Urinary bladder (tissue), 4 donors: Measurements from ENCODE around the gene HELZ. TPM values are rescaled to one million over a fixed set of nuclear protein-coding genes. Genes with fewer than 3 reads are reported as not detected.
"Not testable (repeated sequence)": the region's sequence is repeated elsewhere in the genome, so short reads cannot be mapped to it uniquely, and the experiment has no call there.

Experiments
- DNase-seq: peaks from one replicate; pipeline ENCODE4 v3.0.0-alpha.2; 2015; ENCODE audit errors: extremely low spot score
- H3K27ac ChIP-seq: one replicate; pipeline ENCODE4 v1.5.1; 2013; ENCODE audit warnings: low read depth, mild to moderate bottlenecking, moderate library complexity
- H3K36me3 ChIP-seq: one replicate; pipeline ENCODE4 v1.6.1; 2013; ENCODE audit warnings: mild to moderate bottlenecking, moderate library complexity; ENCODE audit not compliant: insufficient read depth
- H3K4me1 ChIP-seq: one replicate; pipeline ENCODE4 v1.6.1; 2013; ENCODE audit warnings: mild to moderate bottlenecking, moderate library complexity; ENCODE audit not compliant: insufficient read depth
- H3K4me3 ChIP-seq: one replicate; pipeline ENCODE4 v1.5.1; 2013; ENCODE audit warnings: low read depth, low read length
- WGBS: extraction: QIAGEN DNeasy Blood & Tissue Kit; methylation state at CpG from one replicate; pipeline ENCODE4 v1.1.7; 2013; 5-methylcytosine and 5-hydroxymethylcytosine counted together
- polyA plus RNA-seq: library from polyadenylated mRNA; stranded (reverse); fragments of 200-250 nt; gene quantifications from one replicate; pipeline ENCODE4 v1.2.3, GENCODE V29; 2013
- total RNA-seq: library from RNA; depleted of rRNA; stranded (reverse); fragments of >200 nt; gene quantifications from one replicate; pipeline ENCODE4 v1.2.3, GENCODE V29; 2014
- donor health status: healthy with polysubstance abuse.
- donor health status: healthy.

Gene HELZ
- total and polyA plus RNA-seq, 2 donors, result 7.8 to 129 TPM

GRCh38 chr17:67211742-67212141 lies 33.3 kb downstream of the HELZ start:
- Histone ChIP-seq H3K36me3 (no peaks in the 10 kb centered on the region), H3K27ac (no peak overlapping the region), H3K4me3 (no peak overlapping the region), H3K4me1 (no peaks in the 10 kb centered on the region)
- no peak for DNase-seq
- 86% methylated on average over 5 of the region's 5 CpGs for WGBS

- no peaks in the 10 kb centered on the region for H3K36me3 ChIP-seq
- DNase-seq, result no peak
- no peak overlapping the region for H3K27ac ChIP-seq
- H3K4me3 ChIP-seq, result no peak overlapping the region
- WGBS, result 93% methylated on average over 2 of the region's 2 CpGs
- no peaks in the 10 kb centered on the region for H3K4me1 ChIP-seq
These were observed 34.1 kb downstream of the HELZ start for GRCh38 chr17:67210915-67211314.

GRCh38 chr17:67208232-67208631 lies 36.8 kb downstream of the HELZ start:
- Histone ChIP-seq H3K27ac (no peak overlapping the region), H3K4me1 (no peaks in the 10 kb centered on the region), H3K36me3 (no peaks in the 10 kb centered on the region), H3K4me3 (no peak overlapping the region)
- WGBS, result 74% methylated on average over 4 of the region's 4 CpGs
- DNase-seq, result no peak

- Histone ChIP-seq H3K27ac (no peak overlapping the region), H3K36me3 (peaks cover 2% of the 10 kb centered on the region), H3K4me1 (no peaks in the 10 kb centered on the region), H3K4me3 (no peak overlapping the region)
- DNase-seq, result no peak
These were observed 41.2 kb downstream of the HELZ start for GRCh38 chr17:67203818-67204217.

- no peak overlapping the region for H3K4me3 ChIP-seq
- peaks cover 2% of the 10 kb centered on the region for H3K36me3 ChIP-seq
- no peak for DNase-seq
- no peak overlapping the region for H3K27ac ChIP-seq
- no peaks in the 10 kb centered on the region for H3K4me1 ChIP-seq
- WGBS, result 95% methylated on average over 1 of the region's 1 CpG
These were observed 42.5 kb downstream of the HELZ start for GRCh38 chr17:67202503-67202902.

- WGBS, result 90% methylated on average over 4 of the region's 4 CpGs
- peaks cover 2% of the 10 kb centered on the region for H3K36me3 ChIP-seq
- no peak overlapping the region for H3K27ac ChIP-seq
- no peaks in the 10 kb centered on the region for H3K4me1 ChIP-seq
- no peak for DNase-seq
- no peak overlapping the region for H3K4me3 ChIP-seq
These were observed 44.2 kb downstream of the HELZ start for GRCh38 chr17:67200727-67201301.

- whole genome bisulfite sequencing, result 90% methylated on average over 3 of the region's 3 CpGs
- Histone ChIP-seq H3K4me1 (no peaks in the 10 kb centered on the region), H3K4me3 (no peak overlapping the region), H3K36me3 (peaks cover 2% of the 10 kb centered on the region), H3K27ac (no peak overlapping the region)
- DNase-seq, result no peak
These were observed 46.9 kb downstream of the HELZ start for GRCh38 chr17:67198131-67198530.

GRCh38 chr17:67197023-67197422 lies 48.0 kb downstream of the HELZ start:
- H3K27ac ChIP-seq, DNase-seq, H3K4me1 ChIP-seq, H3K36me3 ChIP-seq, H3K4me3 ChIP-seq: not testable (repeated sequence)
- WGBS, result 87% methylated on average over 3 of the region's 3 CpGs

- WGBS, result 99% methylated on average over 1 of the region's 1 CpG
- Histone ChIP-seq H3K27ac (no peak overlapping the region), H3K4me3 (no peak overlapping the region), H3K4me1 (no peaks in the 10 kb centered on the region), H3K36me3 (no peaks in the 10 kb centered on the region)
- no peak for DNase-seq
These were observed 48.6 kb downstream of the HELZ start for GRCh38 chr17:67196422-67196821.

GRCh38 chr17:67194134-67194533 lies 50.9 kb downstream of the HELZ start:
- 60% methylated on average over 2 of the region's 2 CpGs for WGBS
- DNase-seq, result no peak
- Histone ChIP-seq H3K4me3 (no peak overlapping the region), H3K27ac (no peak overlapping the region), H3K36me3 (no peaks in the 10 kb centered on the region), H3K4me1 (no peaks in the 10 kb centered on the region)

- 96% methylated on average over 1 of the region's 1 CpG for WGBS
- DNase-seq, result no peak
- H3K36me3 ChIP-seq, result peaks cover 2% of the 10 kb centered on the region
- H3K27ac ChIP-seq, result no peak overlapping the region
- H3K4me3 ChIP-seq, result no peak overlapping the region
- no peaks in the 10 kb centered on the region for H3K4me1 ChIP-seq
These were observed 57.1 kb downstream of the HELZ start for GRCh38 chr17:67187927-67188326.

GRCh38 chr17:67186782-67187181 lies 58.2 kb downstream of the HELZ start:
- Histone ChIP-seq H3K4me1 (no peaks in the 10 kb centered on the region), H3K36me3 (peaks cover 5% of the 10 kb centered on the region), H3K27ac (no peak overlapping the region), H3K4me3 (no peak overlapping the region)
- no peak for DNase-seq
- WGBS, result 97% methylated on average over 4 of the region's 4 CpGs

GRCh38 chr17:67183531-67183930 lies 61.5 kb downstream of the HELZ start:
- no peak overlapping the region for H3K4me3 ChIP-seq
- no peak overlapping the region for H3K27ac ChIP-seq
- peaks cover 5% of the 10 kb centered on the region for H3K36me3 ChIP-seq
- no peak for DNase-seq
- no peaks in the 10 kb centered on the region for H3K4me1 ChIP-seq
- 78% methylated on average over 1 of the region's 1 CpG for WGBS

GRCh38 chr17:67181825-67182224 lies 63.2 kb downstream of the HELZ start:
- peaks cover 3% of the 10 kb centered on the region for H3K36me3 ChIP-seq
- WGBS, result 97% methylated on average over 3 of the region's 3 CpGs

GRCh38 chr17:67180275-67180674 lies 64.7 kb downstream of the HELZ start:
- 83% methylated on average over 5 of the region's 5 CpGs for WGBS
- H3K36me3 ChIP-seq, result peaks cover 3% of the 10 kb centered on the region
- no peak overlapping the region for H3K4me3 ChIP-seq
- no peak overlapping the region for H3K27ac ChIP-seq
- no peaks in the 10 kb centered on the region for H3K4me1 ChIP-seq
- DNase-seq, result no peak

More at GRCh38 chr17:67181825-67182224, 63.2 kb downstream of the HELZ start:
- H3K4me3 ChIP-seq, result no peak overlapping the region
- DNase-seq, result no peak
- no peaks in the 10 kb centered on the region for H3K4me1 ChIP-seq
- no peak overlapping the region for H3K27ac ChIP-seq
